Liver (tissue), 9 donors: ENCODE measurements around the gene CST4. TPM values are rescaled to one million over a fixed set of nuclear protein-coding genes. Genes with fewer than 3 reads are reported as not detected.

Experiments
- DNase-seq: peaks from one replicate; pipeline ENCODE4 v3.0.0-alpha.2; 2017; ENCODE audit warnings: low spot score
- H3K27ac ChIP-seq, 2 donors: one replicate each; pipeline ENCODE4 v1.7.0; 2013; ENCODE audit warnings: inconsistent platforms in 2 of 2, low read length in 2 of 2, control low read depth in 1 of 2, low read depth in 1 of 2, mild to moderate bottlenecking in 1 of 2
- H3K27me3 ChIP-seq, 4 donors: one replicate each; pipeline versions ENCODE4 v1.6.1 to v1.7.0; 2013; ENCODE audit warnings: low read length in 3 of 4, inconsistent platforms in 1 of 4, mild to moderate bottlenecking in 1 of 4, moderate library complexity in 1 of 4; ENCODE audit not compliant: control insufficient read depth in 4 of 4, insufficient read depth in 4 of 4
- H3K36me3 ChIP-seq, 4 donors: one replicate each; pipeline versions ENCODE4 v1.6.1 to v1.7.0; 2013; ENCODE audit warnings: low read length in 3 of 4, mild to moderate bottlenecking in 3 of 4, low read depth in 1 of 4, moderate library complexity in 1 of 4; ENCODE audit not compliant: control insufficient read depth in 4 of 4, insufficient read depth in 3 of 4
- H3K4me1 ChIP-seq, 4 donors: one replicate each; pipeline versions ENCODE4 v1.6.1 to v1.7.0; 2013; ENCODE audit warnings: low read length in 3 of 4, mild to moderate bottlenecking in 3 of 4, moderate library complexity in 1 of 4; ENCODE audit not compliant: control insufficient read depth in 4 of 4, insufficient read depth in 4 of 4
- H3K4me3 ChIP-seq, 3 donors: one replicate each; pipeline versions ENCODE4 v1.6.1 to v1.7.0; 2013; ENCODE audit warnings: low read length in 3 of 3, control low read depth in 1 of 3, low read depth in 1 of 3, mild to moderate bottlenecking in 1 of 3
- H3K9ac ChIP-seq, 2 donors: one replicate each; pipeline ENCODE4 v1.7.0; 2013; ENCODE audit warnings: low read length in 2 of 2, mild to moderate bottlenecking in 2 of 2, moderate library complexity in 2 of 2, control low read depth in 1 of 2, low read depth in 1 of 2
- H3K9me3 ChIP-seq, 4 donors: one replicate each; pipeline versions ENCODE4 v1.6.1 to v1.7.0; 2013; ENCODE audit warnings: low read length in 3 of 4; ENCODE audit not compliant: control insufficient read depth in 4 of 4
- ATF3 ChIP-seq: IDR thresholded peaks from 2 replicates; pipeline ENCODE4 v1.6.1; 2016; ENCODE audit warnings: antibody characterized with exemption
- CTCF ChIP-seq: fragments of 150-350 bp; IDR thresholded peaks from 2 replicates; pipeline ENCODE4 v1.5.1; 2017; ENCODE audit warnings: improper control_type of control experiment, low read depth, low read length; ENCODE audit not compliant: missing input control
- EGR1 ChIP-seq, 2 donors: IDR thresholded peaks; 2 replicates each; pipeline ENCODE4 v1.6.1; 2016 to 2018; ENCODE audit warnings: antibody characterized with exemption in 2 of 2, low read depth in 2 of 2
- FOXA1 ChIP-seq: IDR thresholded peaks from 2 replicates; pipeline ENCODE4 v1.6.1; 2016; ENCODE audit warnings: antibody characterized with exemption
- FOXA2 ChIP-seq: IDR thresholded peaks from 2 replicates; pipeline ENCODE4 v1.6.1; 2016; ENCODE audit warnings: antibody characterized with exemption
- HNF4A ChIP-seq, 2 donors: conservative IDR thresholded peaks; 2 replicates each; pipeline ENCODE4 v1.6.1; 2016; ENCODE audit warnings: antibody characterized with exemption in 2 of 2, mild to moderate bottlenecking in 2 of 2
- HNF4G ChIP-seq: IDR thresholded peaks from 2 replicates; pipeline ENCODE4 v1.6.1; 2016; ENCODE audit warnings: antibody characterized with exemption
- JUND ChIP-seq, 2 donors: IDR thresholded peaks; 2 replicates each; pipeline ENCODE4 v1.6.1; 2016; ENCODE audit warnings: antibody characterized with exemption in 2 of 2
- MAX ChIP-seq: IDR thresholded peaks from 2 replicates; pipeline ENCODE4 v1.6.1; 2016; ENCODE audit warnings: antibody characterized with exemption
- RAD21 ChIP-seq, 2 donors: IDR thresholded peaks; 2 replicates each; pipeline ENCODE4 v1.6.1; 2016; ENCODE audit warnings: antibody characterized with exemption in 2 of 2, mild to moderate bottlenecking in 2 of 2
- REST ChIP-seq: IDR thresholded peaks from 2 replicates; pipeline ENCODE4 v1.6.1; 2016; ENCODE audit warnings: antibody characterized with exemption, mild to moderate bottlenecking
- RXRA ChIP-seq, 2 donors: IDR thresholded peaks; 2 replicates each; pipeline ENCODE4 v1.6.1; 2017 to 2018; ENCODE audit warnings: antibody characterized with exemption in 2 of 2, mild to moderate bottlenecking in 1 of 2
- SP1 ChIP-seq: IDR thresholded peaks from 2 replicates; pipeline ENCODE4 v1.6.1; 2018; ENCODE audit warnings: antibody characterized with exemption, mild to moderate bottlenecking
- TAF1 ChIP-seq: conservative IDR thresholded peaks from 2 replicates; pipeline ENCODE4 v1.6.1; 2016; ENCODE audit warnings: antibody characterized with exemption, mild to moderate bottlenecking
- YY1 ChIP-seq: IDR thresholded peaks from 2 replicates; pipeline ENCODE4 v1.6.1; 2016; ENCODE audit warnings: antibody characterized with exemption, mild to moderate bottlenecking
- ZBTB33 ChIP-seq: IDR thresholded peaks from 2 replicates; pipeline ENCODE4 v1.6.1; 2016; ENCODE audit warnings: antibody characterized with exemption
- WGBS: extraction: QIAGEN DNeasy Blood & Tissue Kit; methylation state at CpG from one replicate; pipeline ENCODE4 v1.1.7; 2013; 5-methylcytosine and 5-hydroxymethylcytosine counted together
- polyA plus RNA-seq, 2 donors: library from polyadenylated mRNA; stranded (reverse) in 1 of 2; unstranded in 1 of 2; fragments of 200-250 nt in 1 of 2; fragments of >200 nt in 1 of 2; fragmentation: Nextera tagmentation in 1 of 2; extraction: Ambion mirVana in 1 of 2; gene quantifications; one replicate each; pipeline versions ENCODE4 v1.2.1 to v1.2.3, GENCODE V29; 2013 to 2015
- total RNA-seq, 2 donors: library from RNA; depleted of rRNA; stranded (reverse); fragments of >200 nt; gene quantifications; one replicate each; pipeline ENCODE4 v1.2.3, GENCODE V29; 2014
- donor health status: healthy.
- donor health status: healthy.
- donor health status: healthy.
- donor health status: healthy.
- donor health status: healthy.

The CST4 gene
- total and polyA plus RNA-seq, 4 donors = not detected

- Histone ChIP-seq H3K27ac (no peak overlapping the region), H3K4me3 (no peak overlapping the region), H3K4me1 (peaks cover 0 to 2% (median 1%) of the 10 kb centered on the region in 4 donors), H3K27me3 (no peaks in the 10 kb centered on the region), H3K36me3 (no peaks in the 10 kb centered on the region), H3K9ac (no peak overlapping the region), H3K9me3 (no peaks in the 10 kb centered on the region)
- no peak for DNase-seq
- TF ChIP-seq TAF1 (no peak), JUND (IDR thresholded peaks at IDR 0.05) (no peak), YY1 (no peak), MAX (no peak), REST (no peak), RAD21 (IDR thresholded peaks at IDR 0.05) (no peak), CTCF (no peak)
- WGBS = 86% methylated on average over 2 of the region's 2 CpGs
Observed at GRCh38 chr20:23654000-23654399, 34.8 kb downstream of the CST4 start.

- Histone ChIP-seq H3K4me1 (peaks cover 0 to 2% (median 1%) of the 10 kb centered on the region in 4 donors), H3K36me3 (no peaks in the 10 kb centered on the region), H3K9me3 (no peaks in the 10 kb centered on the region), H3K27me3 (no peaks in the 10 kb centered on the region), H3K27ac (no peak overlapping the region), H3K4me3 (no peak overlapping the region), H3K9ac (no peak overlapping the region)
- TF ChIP-seq TAF1 (no peak), HNF4G (no peak), EGR1 (IDR thresholded peaks at IDR 0.05; ENCODE audit: low read depth in 2 of 2) (no peak), FOXA1 (no peak), JUND (IDR thresholded peaks at IDR 0.05) (no peak), HNF4A (conservative IDR thresholded peaks at IDR 0.05) (no peak), RAD21 (IDR thresholded peaks at IDR 0.05) (no peak), SP1 (no peak), YY1 (no peak), FOXA2 (no peak), ATF3 (no peak), RXRA (IDR thresholded peaks at IDR 0.05) (no peak), ZBTB33 (no peak), REST (no peak), CTCF (no peak)
- no peak for DNase-seq
- 93% methylated on average over 3 of the region's 3 CpGs for WGBS
Observed at GRCh38 chr20:23653400-23653938, 35.4 kb downstream of the CST4 start.
